ENCODE data around the gene PURA.

PURA gene

DNA sequence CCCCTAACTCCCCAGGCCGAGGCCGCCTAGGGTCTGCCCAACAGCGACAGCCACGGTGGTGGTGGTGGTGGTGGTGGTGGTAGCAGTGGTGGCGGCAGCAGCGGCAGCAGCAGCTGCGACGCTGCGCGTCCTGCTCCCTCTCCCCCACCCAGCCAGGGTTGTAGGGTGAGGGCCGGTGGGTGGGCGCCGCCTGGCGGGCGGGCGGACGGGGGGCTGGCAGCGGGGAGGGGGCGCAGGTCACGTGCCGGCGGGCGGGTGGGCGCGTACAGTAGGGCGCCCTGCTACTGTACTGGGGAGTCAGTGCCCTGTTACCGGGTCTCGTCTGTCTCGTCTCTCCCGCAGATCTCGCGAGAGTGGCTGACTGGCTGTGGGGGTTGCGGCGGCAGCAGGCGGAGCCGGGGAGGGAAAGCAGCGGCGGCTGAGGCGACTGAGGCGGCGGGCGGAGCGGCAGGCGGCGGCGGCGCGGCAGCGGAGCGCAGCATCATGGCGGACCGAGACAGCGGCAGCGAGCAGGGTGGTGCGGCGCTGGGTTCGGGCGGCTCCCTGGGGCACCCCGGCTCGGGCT lies at the start of gene PURA:
Gene PURA (plus strand): TSS at position 411 of the 565 bp plus-strand sequence. CDS start 73 bp downstream, at position 484.
- peak; percentile 87 to 91 for DNase-seq (ENCODE audit: low read depth in 2 of 2)

DNA sequence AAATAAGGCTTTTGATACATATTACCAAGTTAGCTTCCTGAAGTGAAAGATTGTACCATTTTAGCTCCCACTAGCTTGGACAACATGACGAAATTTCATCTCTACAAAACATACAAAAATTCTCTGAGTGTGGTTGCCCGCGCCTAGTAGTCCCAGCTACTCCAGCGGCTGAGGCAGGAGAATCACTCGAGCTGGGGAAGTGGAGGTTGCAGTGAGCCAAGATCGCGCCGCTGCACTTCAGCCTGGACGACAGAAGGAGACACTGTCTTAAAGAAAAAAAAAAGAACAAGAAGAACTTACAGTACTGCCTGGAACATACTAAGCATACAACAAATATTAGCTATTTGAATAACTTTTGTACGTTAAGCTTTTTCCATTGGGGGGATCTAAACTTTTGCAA lies 41.1 kb upstream of the PURA start:
- DNase-seq (ENCODE audit: low read depth in 2 of 2): no peak

- DNase-seq (ENCODE audit: low read depth in 2 of 2): no peak
These were observed 40.6 kb upstream of the PURA start for GRCh38 chr5:140073296-140073695.

DNA sequence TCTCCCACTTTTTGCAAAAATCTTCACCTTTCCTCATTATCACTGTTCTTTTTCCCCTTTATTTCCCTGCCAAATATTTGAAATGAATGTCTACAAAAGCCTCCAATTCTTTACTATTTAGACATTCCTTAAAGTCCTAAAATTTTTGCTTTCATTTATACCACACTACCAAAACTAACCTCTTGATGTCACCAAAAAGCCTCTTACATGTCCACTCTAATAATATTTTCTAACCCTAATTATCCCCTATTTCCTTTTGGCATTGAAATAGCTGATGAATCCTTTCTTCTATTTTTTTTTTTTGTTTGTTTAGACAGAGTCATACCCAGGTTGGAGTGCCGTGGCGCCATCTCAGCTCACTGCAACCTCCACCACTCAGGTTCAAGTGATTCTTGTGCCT lies 38.5 kb upstream of the PURA start:
- DNase-seq (ENCODE audit: low read depth in 2 of 2): no peak

- DNase-seq (ENCODE audit: low read depth in 2 of 2): no peak
These were observed 37.8 kb upstream of the PURA start for GRCh38 chr5:140076142-140076541.

DNA sequence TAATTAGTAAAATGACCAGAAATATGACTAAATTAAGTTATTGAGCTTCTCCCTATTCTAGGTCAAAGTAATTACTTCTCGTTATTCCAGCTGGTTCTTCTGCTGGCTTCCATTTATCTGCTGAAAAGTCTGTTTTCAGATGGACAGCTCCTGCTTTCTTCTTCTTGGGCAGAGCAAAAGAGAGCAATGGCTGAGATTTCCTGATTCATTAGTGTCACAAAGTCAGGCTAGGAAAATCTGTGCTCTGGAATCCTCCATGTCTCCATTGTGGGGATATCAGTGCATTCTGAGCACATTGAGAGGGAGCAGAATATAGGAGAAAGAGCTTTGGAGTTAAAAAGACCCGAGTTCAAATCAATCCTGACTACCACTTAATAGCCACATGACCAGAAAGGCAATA lies 37.1 kb upstream of the PURA start:
- no peak for DNase-seq (ENCODE audit: low read depth in 2 of 2)

- no peak for DNase-seq (ENCODE audit: low read depth in 2 of 2)
These were observed 30.8 kb upstream of the PURA start for GRCh38 chr5:140083120-140083519.

DNA sequence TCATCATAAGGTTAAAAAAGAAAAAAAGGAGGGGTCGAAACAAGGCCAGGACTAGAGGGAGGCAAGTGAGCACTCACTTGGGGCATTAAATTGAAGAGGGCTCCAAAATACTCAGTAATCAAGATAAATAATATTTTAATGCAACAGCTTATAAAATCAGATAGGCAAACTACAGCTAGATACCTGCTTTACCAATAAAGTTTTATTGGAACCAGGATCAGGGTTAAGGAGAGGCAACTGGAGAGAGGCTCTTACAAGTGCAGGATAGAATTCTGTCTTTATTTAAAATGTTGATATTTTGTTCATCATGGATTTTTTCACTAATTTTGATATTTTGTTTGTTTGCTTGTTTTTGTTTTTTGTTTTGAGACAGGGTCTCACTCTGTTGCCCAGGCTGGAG lies 30.3 kb upstream of the PURA start:
- no peak for DNase-seq (ENCODE audit: low read depth in 2 of 2)

GRCh38 chr5:140084541-140084940 lies 29.4 kb upstream of the PURA start:
- DNase-seq (ENCODE audit: low read depth in 2 of 2): no peak

DNA sequence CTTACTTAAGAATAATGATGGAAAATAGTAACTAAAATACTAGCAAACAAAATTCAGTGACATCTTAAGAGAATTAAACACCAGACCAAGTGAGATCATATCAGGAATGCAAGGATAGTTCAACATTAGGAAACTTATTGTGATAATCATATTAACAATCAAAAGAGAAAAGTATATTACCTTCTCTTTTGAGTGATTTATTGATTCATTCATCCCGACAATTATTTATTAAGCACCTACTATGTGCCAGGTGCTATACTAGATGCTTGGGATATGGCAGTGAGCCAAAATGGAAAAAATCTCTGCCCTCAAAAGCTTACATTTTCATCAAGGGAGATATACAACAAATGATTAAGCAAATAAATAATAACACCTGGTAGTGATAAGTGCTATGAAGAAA lies 23.7 kb upstream of the PURA start:
- DNase-seq (ENCODE audit: low read depth in 2 of 2): no peak

- DNase-seq (ENCODE audit: low read depth in 2 of 2): no peak
These were observed 20.7 kb upstream of the PURA start for GRCh38 chr5:140093179-140093578.

DNA sequence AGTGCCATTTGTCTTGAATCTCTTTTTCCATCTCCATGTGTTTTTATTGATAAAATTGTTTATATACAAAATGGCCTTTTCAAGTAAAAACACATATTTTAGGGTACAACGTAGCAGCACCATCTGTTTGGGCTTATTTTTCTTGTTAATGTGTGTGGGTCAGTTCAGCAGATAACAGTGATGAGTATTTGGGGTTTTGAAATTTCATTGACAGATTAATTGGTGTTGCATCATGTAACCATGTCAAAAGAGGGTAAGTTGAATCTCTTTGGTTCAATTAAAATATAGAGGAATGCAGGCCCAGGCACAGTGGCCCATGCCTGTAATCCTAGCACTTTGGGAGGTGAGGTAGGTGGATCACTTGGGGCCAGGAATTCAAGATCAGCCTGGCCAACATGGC lies 20.0 kb upstream of the PURA start:
- no peak for DNase-seq (ENCODE audit: low read depth in 2 of 2)

DNA sequence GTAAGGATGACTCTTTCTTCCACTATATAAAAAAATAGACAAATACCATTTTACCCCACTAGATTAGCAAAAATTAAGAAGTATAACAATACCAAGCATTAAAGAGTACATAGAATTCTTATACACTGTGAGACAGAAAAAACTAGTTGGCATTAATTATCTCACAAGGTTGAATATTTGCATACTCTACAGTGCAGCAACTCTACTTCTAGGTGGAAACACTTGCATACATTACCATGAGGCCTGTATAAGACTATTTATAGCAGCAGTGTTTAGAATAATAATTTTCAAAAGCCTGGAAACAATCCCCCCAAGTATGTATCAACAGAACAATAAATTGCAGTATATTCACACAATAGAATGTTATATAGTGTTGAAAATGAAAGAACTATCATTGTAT lies 19.0 kb upstream of the PURA start:
- DNase-seq (ENCODE audit: low read depth in 2 of 2): no peak

- no peak for DNase-seq (ENCODE audit: low read depth in 2 of 2)
These were observed 12.7 kb upstream of the PURA start for GRCh38 chr5:140101179-140101578.

GRCh38 chr5:140103154-140103553 lies 10.8 kb upstream of the PURA start:
- DNase-seq (ENCODE audit: low read depth in 2 of 2): no peak

DNA sequence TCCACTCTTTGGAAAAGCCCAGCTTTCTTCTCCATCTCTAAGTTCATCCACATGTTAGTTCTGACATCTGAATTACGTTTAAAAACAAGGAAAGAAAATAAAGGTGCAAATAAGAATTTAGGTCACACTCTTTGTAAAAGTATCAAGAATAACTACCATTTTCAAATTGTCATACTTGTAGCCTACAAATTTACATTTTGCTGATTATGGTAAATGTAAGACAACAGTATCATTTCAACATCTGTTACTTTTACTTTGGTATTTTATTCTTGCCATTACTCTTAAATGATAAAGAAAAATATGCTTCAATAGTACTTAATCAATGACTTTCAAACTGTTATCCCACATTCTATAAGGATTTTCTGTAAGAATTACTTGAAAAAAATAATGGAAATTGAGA lies 9.8 kb upstream of the PURA start:
- no peak for DNase-seq (ENCODE audit: low read depth in 2 of 2)

DNA sequence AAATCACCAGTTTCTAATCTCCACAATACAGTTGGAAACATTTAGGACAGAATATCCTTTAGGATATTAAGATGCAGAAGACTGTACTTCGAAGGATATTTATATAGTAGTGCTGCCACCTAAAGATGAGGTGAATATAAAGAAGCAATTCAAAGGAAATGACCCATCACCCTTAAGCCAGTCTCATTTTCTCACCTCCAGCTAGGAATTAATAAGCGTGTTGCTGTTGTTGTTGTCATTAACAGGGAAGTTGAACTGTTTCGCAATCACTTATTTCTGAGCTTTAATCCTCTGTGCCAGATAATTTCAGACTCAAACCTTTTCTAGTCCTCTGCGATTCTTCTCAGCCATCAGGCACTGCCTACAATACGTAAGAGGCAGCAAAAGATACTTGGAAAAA lies 7.8 kb upstream of the PURA start:
- no peak for DNase-seq (ENCODE audit: low read depth in 2 of 2)

- DNase-seq (ENCODE audit: low read depth in 2 of 2): no peak
These were observed 7.1 kb upstream of the PURA start for GRCh38 chr5:140106805-140107311.

GRCh38 chr5:140107312-140108092 lies 6.4 kb upstream of the PURA start:
- DNase-seq (ENCODE audit: low read depth in 2 of 2): peak; percentile 76 to 78

DNA sequence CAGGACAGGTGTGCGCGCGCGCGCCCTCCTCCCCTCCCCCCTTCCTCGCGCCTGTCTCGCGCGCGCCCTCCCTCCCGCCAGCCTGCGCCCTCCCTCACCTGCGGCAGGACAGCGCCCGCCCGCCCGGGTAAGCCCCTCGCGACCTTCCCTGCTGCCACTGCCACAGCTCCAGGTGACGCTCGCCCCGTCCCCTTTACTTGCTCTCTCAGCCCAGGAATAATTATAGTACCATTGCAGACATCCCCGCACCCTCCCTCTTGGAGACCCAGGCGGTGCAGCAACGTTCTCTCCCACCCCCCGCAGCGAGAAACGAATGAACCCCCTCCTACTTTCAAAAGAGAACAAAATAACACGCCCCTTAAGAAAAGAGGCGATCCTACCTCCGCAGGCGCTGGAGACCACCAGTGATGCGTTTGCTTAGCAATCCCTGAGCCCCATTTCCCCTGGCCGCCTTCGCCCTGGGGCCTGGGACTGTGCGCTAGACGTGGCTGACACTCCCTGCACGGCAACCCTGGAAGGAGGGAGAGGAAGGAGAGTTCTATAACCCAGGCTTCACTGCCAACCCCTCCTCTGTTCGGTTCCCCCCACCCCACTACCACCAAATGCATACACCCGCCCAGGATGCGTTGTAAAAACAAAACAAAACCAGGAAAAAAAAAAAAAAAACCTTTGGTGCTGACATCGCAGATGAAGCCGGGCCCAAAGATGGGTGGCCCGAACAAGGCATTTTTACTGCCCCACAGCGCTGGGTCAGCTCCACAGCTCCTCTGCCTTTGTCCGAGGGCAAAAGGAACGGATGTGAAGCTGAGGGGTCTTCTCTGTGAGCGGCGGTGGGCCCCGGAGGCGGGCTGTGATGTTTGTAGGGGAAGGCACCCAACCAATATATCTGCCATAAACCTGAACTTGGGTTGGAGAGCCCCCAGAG lies 5.6 kb upstream of the PURA start:
- no peak for DNase-seq (ENCODE audit: low read depth in 2 of 2)

DNA sequence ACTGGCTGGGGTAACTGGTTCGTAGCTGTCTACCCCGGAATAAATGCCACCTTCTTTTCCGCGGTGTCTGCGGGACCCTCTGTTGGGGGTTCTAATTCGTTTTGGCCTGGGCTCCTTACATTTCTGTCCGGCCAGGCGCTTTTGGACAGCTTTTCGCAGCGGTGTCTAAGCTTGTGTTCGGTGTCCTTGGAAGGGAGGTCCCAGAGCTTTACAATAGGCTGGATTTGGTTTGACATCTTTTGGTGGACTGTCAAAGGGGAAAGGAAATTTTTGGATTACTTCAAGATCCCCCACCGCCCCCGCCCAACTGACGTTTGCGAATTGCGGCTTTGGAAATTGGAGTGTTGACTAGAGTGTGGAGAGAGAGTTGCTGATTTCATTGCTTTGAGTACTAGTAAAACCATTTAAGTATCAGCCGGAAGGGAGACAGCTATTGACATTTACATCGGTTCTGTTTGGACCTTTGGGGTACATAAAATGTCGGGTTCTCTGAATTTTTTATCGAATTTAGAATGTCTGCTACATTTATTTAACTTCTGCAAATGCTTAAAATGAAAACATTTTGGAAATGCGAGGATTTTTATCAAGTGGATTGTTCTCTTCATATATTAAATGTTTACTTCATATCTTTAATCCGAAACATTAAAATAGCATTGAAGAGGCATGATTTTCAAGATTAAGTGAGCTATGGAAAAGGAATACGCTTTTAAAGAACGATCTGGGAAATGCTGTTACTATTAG lies 4.7 kb upstream of the PURA start:
- no peak for DNase-seq (ENCODE audit: low read depth in 2 of 2)

Data from stimulated activated CD4-positive, alpha-beta T cell treated with anti-CD3 and anti-CD28 coated beads, Interleukin-1b, Interleukin-23, amount 100 ng/mL, for 1 hour (primary cell).